NT2/D1 (cell line): ENCODE data around the gene ZNF446.
"Not testable (repeated sequence)": the region's sequence is repeated elsewhere in the genome, so short reads cannot be mapped to it uniquely, and the experiment has no call there.

Experiments
- DNase-seq: peaks from one replicate; pipeline ENCODE4 v3.0.0-alpha.2; 2011; ENCODE audit warnings: low read depth, low spot score
- H3K27me3 ChIP-seq: 2 replicates; pipeline ENCODE4 v1.6.0; 2011; ENCODE audit warnings: mild to moderate bottlenecking; ENCODE audit not compliant: insufficient read length, insufficient read depth
- H3K36me3 ChIP-seq: 2 replicates; pipeline ENCODE4 v1.6.1; 2011; ENCODE audit warnings: mild to moderate bottlenecking, low read length, mixed read lengths; ENCODE audit not compliant: insufficient read depth, insufficient read length
- H3K4me1 ChIP-seq: 2 replicates; pipeline ENCODE4 v1.5.1; 2011; ENCODE audit not compliant: insufficient read depth, insufficient read length
- H3K4me3 ChIP-seq: 2 replicates; pipeline ENCODE4 v1.5.1; 2011; ENCODE audit warnings: low read depth; ENCODE audit not compliant: insufficient read length
- H3K9ac ChIP-seq: 2 replicates; pipeline ENCODE4 v1.6.0; 2011; ENCODE audit warnings: low read depth; ENCODE audit not compliant: insufficient read length
- H3K9me3 ChIP-seq: 2 replicates; pipeline ENCODE4 v1.5.1; 2011; ENCODE audit warnings: mild to moderate bottlenecking, low read length; ENCODE audit not compliant: insufficient read depth
- SUZ12 ChIP-seq: IDR thresholded peaks from 2 replicates; pipeline ENCODE4 v1.6.1; 2011; ENCODE audit not compliant: insufficient read length, insufficient read depth; ENCODE audit errors: extremely low read depth
- YY1 ChIP-seq: IDR thresholded peaks from 2 replicates; pipeline ENCODE4 v1.6.1; 2011; ENCODE audit not compliant: insufficient read length, insufficient read depth
- ZNF274 ChIP-seq: IDR thresholded peaks from 2 replicates; pipeline ENCODE4 v1.6.1; 2011; ENCODE audit warnings: mild to moderate bottlenecking, low read depth, low read length

The ZNF446 gene

GRCh38 chr19:58475714-58476497 lies at the start of gene ZNF446:
Gene ZNF446, plus strand, starts transcription at chr19:58476352. Its CDS starts 867 bp downstream, at chr19:58477219.
- no peaks in the 10 kb centered on the region for H3K27me3 ChIP-seq
- peak; percentile 87 for DNase-seq
- TF ChIP-seq SUZ12: no peak
- TF ChIP-seq YY1: no peak
- no peak for TF ChIP-seq ZNF274
- peaks cover 9% of the 10 kb centered on the region for H3K4me1 ChIP-seq
- no peaks in the 10 kb centered on the region for H3K9me3 ChIP-seq
- H3K9ac ChIP-seq: peak within 1 kb of the TSS; percentile 95
- H3K4me3 ChIP-seq: peak within 1 kb of the TSS; percentile 74
- H3K36me3 ChIP-seq: peaks cover 38% of the 10 kb centered on the region

GRCh38 chr19:58428617-58429016 lies 47.5 kb upstream of the ZNF446 start:
- Histone ChIP-seq H3K36me3 (peaks cover 31% of the 10 kb centered on the region), H3K4me1 (no peaks in the 10 kb centered on the region), H3K4me3 (no peak overlapping the region), H3K9me3 (peaks cover 43% of the 10 kb centered on the region), H3K27me3 (no peaks in the 10 kb centered on the region), H3K9ac (no peak overlapping the region)
- DNase-seq: no peak
- no peak for TF ChIP-seq ZNF274
- TF ChIP-seq YY1: no peak
- no peak for TF ChIP-seq SUZ12

- no peaks in the 10 kb centered on the region for H3K27me3 ChIP-seq
- no peak for TF ChIP-seq ZNF274
- no peak for TF ChIP-seq SUZ12
- no peak for TF ChIP-seq YY1
- H3K9me3 ChIP-seq: peaks cover 55% of the 10 kb centered on the region
- H3K9ac ChIP-seq: no peak overlapping the region
- DNase-seq: no peak
- no peak overlapping the region for H3K4me3 ChIP-seq
- H3K36me3 ChIP-seq: peaks cover 42% of the 10 kb centered on the region
- no peaks in the 10 kb centered on the region for H3K4me1 ChIP-seq
Measured at GRCh38 chr19:58429745-58430144, 46.4 kb upstream of the ZNF446 start.

GRCh38 chr19:58434217-58434616 lies 41.9 kb upstream of the ZNF446 start:
- Histone ChIP-seq H3K4me1 (no peaks in the 10 kb centered on the region), H3K9ac (no peak overlapping the region), H3K4me3 (no peak overlapping the region), H3K9me3 (peaks cover 80% of the 10 kb centered on the region), H3K36me3 (peaks cover 74% of the 10 kb centered on the region), H3K27me3 (no peaks in the 10 kb centered on the region)
- DNase-seq: no peak
- TF ChIP-seq YY1 (no peak), ZNF274 (no peak), SUZ12 (no peak)

- TF ChIP-seq ZNF274 (no peak), YY1 (peak; percentile 77)
- H3K4me1 ChIP-seq: no peaks in the 10 kb centered on the region
- peaks cover 29% of the 10 kb centered on the region for H3K9me3 ChIP-seq
- H3K27me3 ChIP-seq: no peaks in the 10 kb centered on the region
- peak; percentile 97 for DNase-seq
- H3K4me3 ChIP-seq: peak within 1 kb of the TSS; percentile 96
- peak within 1 kb of the TSS; percentile 92 for H3K9ac ChIP-seq
- peaks cover 30% of the 10 kb centered on the region for H3K36me3 ChIP-seq
Measured at GRCh38 chr19:58439576-58440554, 36.3 kb upstream of the ZNF446 start, which contains the start of gene ZNF132. Gene ZNF132, minus strand, starts transcription at chr19:58440153. Its CDS starts 332 bp downstream, at chr19:58439821.

- Histone ChIP-seq H3K4me3 (peak overlapping the region; percentile 96), H3K9ac (peak overlapping the region; percentile 46)
Measured at GRCh38 chr19:58440556-58440955, 35.6 kb upstream of the ZNF446 start.

GRCh38 chr19:58442986-58443385 lies 33.2 kb upstream of the ZNF446 start:
- H3K9me3 ChIP-seq, H3K4me3 ChIP-seq, DNase-seq, H3K27me3 ChIP-seq, H3K4me1 ChIP-seq, H3K36me3 ChIP-seq, H3K9ac ChIP-seq: not testable (repeated sequence)

More at GRCh38 chr19:58440556-58440955, 35.6 kb upstream of the ZNF446 start:
- H3K36me3 ChIP-seq: peaks cover 24% of the 10 kb centered on the region
- no peak for DNase-seq
- no peaks in the 10 kb centered on the region for H3K27me3 ChIP-seq
- H3K4me1 ChIP-seq: no peaks in the 10 kb centered on the region
- H3K9me3 ChIP-seq: peaks cover 22% of the 10 kb centered on the region
- TF ChIP-seq SUZ12: no peak

GRCh38 chr19:58448860-58449259 lies 27.3 kb upstream of the ZNF446 start:
- H3K36me3 ChIP-seq, H3K4me3 ChIP-seq, H3K9ac ChIP-seq, H3K4me1 ChIP-seq, DNase-seq: not testable (repeated sequence)
- Histone ChIP-seq H3K27me3 (peaks cover 37% of the 10 kb centered on the region), H3K9me3 (peaks cover 30% of the 10 kb centered on the region)

GRCh38 chr19:58449980-58450379 lies 26.2 kb upstream of the ZNF446 start:
- H3K9ac ChIP-seq, H3K4me3 ChIP-seq, H3K4me1 ChIP-seq, DNase-seq: not testable (repeated sequence)
- peaks cover 10% of the 10 kb centered on the region for H3K36me3 ChIP-seq
- peaks cover 30% of the 10 kb centered on the region for H3K9me3 ChIP-seq
- H3K27me3 ChIP-seq: peaks cover 37% of the 10 kb centered on the region
